Neural progenitor cell (in vitro differentiated cells): ENCODE results near the gene PCDHGB6. TPM values are rescaled to one million over a fixed set of nuclear protein-coding genes. Genes with fewer than 3 reads are reported as not detected.
"Not testable (repeated sequence)": the region's sequence is repeated elsewhere in the genome, so short reads cannot be mapped to it uniquely, and the experiment has no call there.

Experiments
- DNase-seq: peaks from one replicate; pipeline ENCODE4 v3.0.0-alpha.2; 2016; ENCODE audit warnings: low spot score
- H2AFZ ChIP-seq: fragments of 200-600 bp; sonication (generic); replicated peaks from 2 replicates; pipeline ENCODE4 v1.6.1; 2016; ENCODE audit warnings: antibody characterized with exemption
- H3F3A ChIP-seq: fragments of 200-600 bp; sonication (generic); 2 replicates; pipeline ENCODE4 v1.6.1; 2016; ENCODE audit warnings: antibody characterized with exemption, low read depth
- H3K27ac ChIP-seq: fragments of 200-600 bp; sonication (generic); 2 replicates; pipeline ENCODE4 v1.5.1; 2016; ENCODE audit warnings: mild to moderate bottlenecking
- H3K27me3 ChIP-seq: fragments of 200-600 bp; sonication (generic); 2 replicates; pipeline ENCODE4 v1.6.1; 2016; ENCODE audit warnings: mild to moderate bottlenecking, moderate library complexity
- H3K36me3 ChIP-seq: fragments of 200-600 bp; sonication (generic); 2 replicates; pipeline ENCODE4 v1.5.1; 2016
- H3K4me1 ChIP-seq: fragments of 200-600 bp; sonication (generic); 2 replicates; pipeline ENCODE4 v1.6.1; 2016; ENCODE audit warnings: mixed run types
- H3K4me2 ChIP-seq: fragments of 200-600 bp; sonication (generic); 2 replicates; pipeline ENCODE4 v1.6.1; 2016
- H3K4me3 ChIP-seq: fragments of 200-600 bp; sonication (generic); 2 replicates; pipeline ENCODE4 v1.5.1; 2016
- H3K79me2 ChIP-seq: fragments of 200-600 bp; sonication (generic); 2 replicates; pipeline ENCODE4 v1.6.1; 2016; ENCODE audit warnings: low read depth
- H3K9ac ChIP-seq: fragments of 200-600 bp; sonication (generic); 2 replicates; pipeline ENCODE4 v1.6.1; 2016
- H3K9me3 ChIP-seq: fragments of 200-600 bp; sonication (generic); 2 replicates; pipeline ENCODE4 v1.5.1; 2016; ENCODE audit warnings: low read depth
- H4K20me1 ChIP-seq: fragments of 200-600 bp; sonication (generic); 2 replicates; pipeline ENCODE4 v1.6.1; 2016; ENCODE audit warnings: low read depth
- H3K27ac Mint-ChIP-seq: 3 replicates; pipeline ENCODE4 v1.8.0; 2021; ENCODE audit warnings: mixed read lengths
- H3K27me3 Mint-ChIP-seq: 2 replicates; pipeline ENCODE4 v1.8.0; 2022; ENCODE audit warnings: low read depth, mild to moderate bottlenecking, inconsistent platforms, moderate library complexity, mixed read lengths; ENCODE audit not compliant: insufficient read depth
- H3K36me3 Mint-ChIP-seq: 3 replicates; pipeline ENCODE4 v1.8.0; 2021; ENCODE audit warnings: mixed read lengths
- H3K4me1 Mint-ChIP-seq: 3 replicates; pipeline ENCODE4 v1.8.0; 2021; ENCODE audit warnings: mixed read lengths
- H3K4me3 Mint-ChIP-seq: 3 replicates; pipeline ENCODE4 v1.8.0; 2021; ENCODE audit warnings: mild to moderate bottlenecking, moderate library complexity, mixed read lengths
- H3K9me3 Mint-ChIP-seq: 3 replicates; pipeline ENCODE4 v1.8.0; 2020; ENCODE audit warnings: mixed read lengths
- EZH2 ChIP-seq: fragments of 200-600 bp; sonication (generic); IDR thresholded peaks from 2 replicates; pipeline ENCODE4 v1.6.1; 2017; ENCODE audit warnings: antibody characterized with exemption, mild to moderate bottlenecking, moderate library complexity
- EZH2phosphoT487 ChIP-seq: fragments of 200-600 bp; sonication (generic); IDR thresholded peaks from 2 replicates; pipeline ENCODE4 v1.6.1; 2017; ENCODE audit warnings: antibody characterized with exemption
- total RNA-seq: library from RNA; depleted of rRNA; stranded (reverse); fragments of >200 nt; gene quantifications from 2 replicates; pipeline ENCODE4 v1.2.3, GENCODE V29; 2015; ENCODE audit warnings: low replicate concordance
- TF ChIP-seq, protein P1 (sequence below): fragments of 200-600 bp; sonication (generic); IDR thresholded peaks from 2 replicates; pipeline ENCODE4 v1.5.1; 2017; ENCODE audit warnings: antibody characterized with exemption, mild to moderate bottlenecking

PCDHGB6 gene
- total RNA-seq, 1 donor from 2014 or later, result 13.2 TPM

DNA sequence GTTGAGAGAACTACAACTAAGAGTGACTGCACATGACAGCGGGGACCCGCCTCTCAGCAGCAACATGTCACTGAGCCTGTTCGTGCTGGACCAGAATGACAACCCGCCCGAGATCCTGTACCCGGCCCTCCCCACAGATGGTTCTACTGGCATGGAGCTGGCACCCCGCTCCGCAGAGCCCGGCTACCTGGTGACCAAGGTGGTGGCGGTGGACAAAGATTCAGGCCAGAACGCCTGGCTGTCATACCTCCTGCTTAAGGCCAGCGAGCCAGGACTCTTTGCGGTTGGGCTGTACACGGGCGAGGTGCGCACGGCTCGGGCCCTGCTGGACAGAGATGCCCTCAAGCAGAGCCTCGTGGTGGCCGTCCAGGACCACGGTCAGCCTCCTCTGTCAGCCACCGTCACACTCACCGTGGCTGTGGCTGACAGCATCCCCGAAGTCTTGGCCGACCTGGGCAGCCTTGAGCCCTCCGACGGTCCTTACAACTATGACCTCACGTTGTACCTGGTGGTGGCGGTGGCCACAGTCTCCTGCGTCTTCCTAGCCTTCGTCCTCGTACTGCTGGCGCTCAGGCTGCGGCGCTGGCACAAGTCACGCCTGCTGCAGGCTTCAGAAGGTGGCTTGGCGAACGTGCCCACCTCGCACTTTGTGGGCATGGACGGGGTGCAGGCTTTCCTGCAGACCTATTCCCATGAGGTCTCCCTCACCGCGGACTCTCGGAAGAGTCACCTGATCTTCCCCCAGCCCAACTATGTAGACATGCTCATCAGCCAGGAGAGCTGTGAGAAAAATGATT, 23.2 kb upstream of the PCDHGB6 start:
- Mint-ChIP-seq H3K36me3 (peaks cover 3% of the 10 kb centered on the region), H3K9me3 (peaks cover 60% of the 10 kb centered on the region)
- no peak for DNase-seq

GRCh38 chr5:141387557-141388311, 20.1 kb upstream of the PCDHGB6 start, which contains the start of gene PCDHGB4:
PCDHGB4 (plus strand) TSS chr5:141387698; CDS start chr5:141387885, 187 bp downstream.
- H3F3A ChIP-seq, H3K27ac Mint-ChIP-seq, H3K4me1 ChIP-seq, H2AFZ ChIP-seq, H3K9ac ChIP-seq, H4K20me1 ChIP-seq, H3K79me2 ChIP-seq, H3K27me3 Mint-ChIP-seq, H3K4me1 Mint-ChIP-seq, H3K27me3 ChIP-seq, H3K36me3 Mint-ChIP-seq, H3K27ac ChIP-seq, H3K4me3 Mint-ChIP-seq: not testable (repeated sequence)
- H3K9me3 Mint-ChIP-seq, result peaks cover 56% of the 10 kb centered on the region
- peaks cover 11% of the 10 kb centered on the region for H3K36me3 ChIP-seq
- peak; percentile 68 for DNase-seq
- peak within 1 kb of the TSS; percentile 46 for H3K4me2 ChIP-seq
- TF ChIP-seq, protein P1, sequence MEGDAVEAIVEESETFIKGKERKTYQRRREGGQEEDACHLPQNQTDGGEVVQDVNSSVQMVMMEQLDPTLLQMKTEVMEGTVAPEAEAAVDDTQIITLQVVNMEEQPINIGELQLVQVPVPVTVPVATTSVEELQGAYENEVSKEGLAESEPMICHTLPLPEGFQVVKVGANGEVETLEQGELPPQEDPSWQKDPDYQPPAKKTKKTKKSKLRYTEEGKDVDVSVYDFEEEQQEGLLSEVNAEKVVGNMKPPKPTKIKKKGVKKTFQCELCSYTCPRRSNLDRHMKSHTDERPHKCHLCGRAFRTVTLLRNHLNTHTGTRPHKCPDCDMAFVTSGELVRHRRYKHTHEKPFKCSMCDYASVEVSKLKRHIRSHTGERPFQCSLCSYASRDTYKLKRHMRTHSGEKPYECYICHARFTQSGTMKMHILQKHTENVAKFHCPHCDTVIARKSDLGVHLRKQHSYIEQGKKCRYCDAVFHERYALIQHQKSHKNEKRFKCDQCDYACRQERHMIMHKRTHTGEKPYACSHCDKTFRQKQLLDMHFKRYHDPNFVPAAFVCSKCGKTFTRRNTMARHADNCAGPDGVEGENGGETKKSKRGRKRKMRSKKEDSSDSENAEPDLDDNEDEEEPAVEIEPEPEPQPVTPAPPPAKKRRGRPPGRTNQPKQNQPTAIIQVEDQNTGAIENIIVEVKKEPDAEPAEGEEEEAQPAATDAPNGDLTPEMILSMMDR, result peak; percentile 66
- peaks cover 32% of the 10 kb centered on the region for H3K9me3 ChIP-seq
- H3K4me3 ChIP-seq, result peak within 1 kb of the TSS; percentile 41

More for the DNA sequence above, 23.2 kb upstream of the PCDHGB6 start:
- Histone ChIP-seq H3K9me3 (peaks cover 6% of the 10 kb centered on the region), H4K20me1 (no peaks in the 10 kb centered on the region), H3K4me1 (no peaks in the 10 kb centered on the region), H3K4me3 (no peak overlapping the region), H3K4me2 (no peak overlapping the region), H3K79me2 (no peaks in the 10 kb centered on the region), H3K27me3 (no peaks in the 10 kb centered on the region), H3K9ac (no peak overlapping the region), H3K27ac (no peak overlapping the region), H2AFZ (no peak overlapping the region), H3F3A (no peaks in the 10 kb centered on the region), H3K36me3 (no peaks in the 10 kb centered on the region)
- Mint-ChIP-seq H3K4me1 (no peaks in the 10 kb centered on the region), H3K27me3 (peaks cover 4% of the 10 kb centered on the region), H3K27ac (no peak overlapping the region), H3K4me3 (no peak overlapping the region)
- no peak for TF ChIP-seq EZH2
- no peak for TF ChIP-seq EZH2phosphoT487
- TF ChIP-seq, protein P1, result no peak

DNA sequence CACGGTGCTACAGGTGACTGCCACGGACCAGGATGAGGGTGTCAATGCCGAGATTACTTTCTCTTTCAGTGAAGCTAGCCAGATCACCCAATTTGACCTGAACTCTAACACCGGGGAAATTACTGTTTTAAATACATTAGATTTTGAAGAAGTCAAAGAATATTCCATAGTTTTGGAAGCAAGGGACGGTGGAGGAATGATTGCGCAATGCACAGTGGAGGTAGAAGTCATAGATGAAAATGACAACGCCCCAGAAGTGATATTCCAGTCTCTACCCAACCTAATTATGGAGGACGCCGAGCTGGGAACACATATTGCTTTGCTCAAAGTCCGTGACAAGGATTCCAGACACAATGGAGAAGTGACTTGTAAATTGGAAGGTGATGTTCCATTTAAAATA, 19.2 kb upstream of the PCDHGB6 start:
- Histone ChIP-seq H4K20me1 (no peaks in the 10 kb centered on the region), H3K36me3 (peaks cover 17% of the 10 kb centered on the region), H3K27ac (no peak overlapping the region), H3K27me3 (no peaks in the 10 kb centered on the region), H3K4me2 (no peak overlapping the region), H3K9me3 (peaks cover 40% of the 10 kb centered on the region), H3K9ac (no peak overlapping the region), H3K4me3 (peak overlapping the region; percentile 13), H2AFZ (no peak overlapping the region), H3F3A (peaks cover 7% of the 10 kb centered on the region), H3K79me2 (no peaks in the 10 kb centered on the region), H3K4me1 (no peaks in the 10 kb centered on the region)
- no peaks in the 10 kb centered on the region for H3K4me1 Mint-ChIP-seq
- DNase-seq, result no peak
- no peak overlapping the region for H3K4me3 Mint-ChIP-seq
- no peak overlapping the region for H3K27ac Mint-ChIP-seq
- H3K9me3 Mint-ChIP-seq, result peaks cover 58% of the 10 kb centered on the region
- peaks cover 9% of the 10 kb centered on the region for H3K36me3 Mint-ChIP-seq
- peaks cover 5% of the 10 kb centered on the region for H3K27me3 Mint-ChIP-seq
- TF ChIP-seq EZH2phosphoT487 (no peak), EZH2 (no peak)
- TF ChIP-seq, protein P1, result no peak
